ENCODE results near the gene SPRED2. TPM values are rescaled to one million over a fixed set of nuclear protein-coding genes. Genes with fewer than 3 reads are reported as not detected.

SPRED2 gene
- total RNA-seq, 1 experiment from 2014 or later: 33.3 TPM

GRCh38 chr2:65434592-65435241, 2.3 kb upstream of the SPRED2 start:
- Mint-ChIP-seq H3K4me3 (ENCODE audit: low read depth, unreplicated experiment) (peak overlapping the region; percentile 87), H3K9me3 (ENCODE audit: low read depth, unreplicated experiment) (no peaks in the 10 kb centered on the region), H3K27ac (ENCODE audit: unreplicated experiment) (no peak overlapping the region), H3K36me3 (ENCODE audit: insufficient read depth, unreplicated experiment) (peaks cover 58% of the 10 kb centered on the region), H3K4me1 (ENCODE audit: low read depth, unreplicated experiment) (peaks cover 14% of the 10 kb centered on the region), H3K27me3 (ENCODE audit: unreplicated experiment) (no peaks in the 10 kb centered on the region)
- no peak for TF ChIP-seq CTCF (IDR thresholded peaks at IDR 0.05; ENCODE audit: unreplicated experiment)
- intact Hi-C loops (cut with micrococcal nuclease; ENCODE audit: unreplicated experiment): loop anchor here (5.0 kb wide), 1 partner anchor 167 kb away; no protein-coding TSS in a partner anchor
- CTCF ChIA-PET: no interaction called here
- no TSS peak for BruUV-seq (replicated peaks)
- no peak for DNase-seq

- CTCF ChIA-PET: interaction anchor here (0.6 to 2.0 kb wide), 4 partner anchors 18 to 166 kb away, joined by 3 to 4 read pairs (median 3); no protein-coding TSS in a partner anchor
- TF ChIP-seq CTCF (IDR thresholded peaks at IDR 0.05; ENCODE audit: unreplicated experiment): no peak
- H3K27me3 Mint-ChIP-seq (ENCODE audit: unreplicated experiment): no peaks in the 10 kb centered on the region
- BruUV-seq (replicated peaks): TSS peak; percentile 5
- peak overlapping the region; percentile 94 for H3K4me3 Mint-ChIP-seq (ENCODE audit: low read depth, unreplicated experiment)
- H3K36me3 Mint-ChIP-seq (ENCODE audit: insufficient read depth, unreplicated experiment): peaks cover 55% of the 10 kb centered on the region
- intact Hi-C loops (cut with micrococcal nuclease; ENCODE audit: unreplicated experiment): loop anchor here (2.0 kb wide), 1 partner anchor 121 kb away; no protein-coding TSS in a partner anchor
- H3K4me1 Mint-ChIP-seq (ENCODE audit: low read depth, unreplicated experiment): peaks cover 2% of the 10 kb centered on the region
- DNase-seq: peak; percentile 33
- no peaks in the 10 kb centered on the region for H3K9me3 Mint-ChIP-seq (ENCODE audit: low read depth, unreplicated experiment)
- H3K27ac Mint-ChIP-seq (ENCODE audit: unreplicated experiment): peak overlapping the region; percentile 94
These were observed 775 bp downstream of the SPRED2 start for GRCh38 chr2:65431421-65432226.

- intact Hi-C loops (cut with micrococcal nuclease; ENCODE audit: unreplicated experiment): loop anchor here (1.0 to 2.0 kb wide), 2 partner anchors 49 to 122 kb away; no protein-coding TSS in a partner anchor
- no peaks in the 10 kb centered on the region for H3K4me1 Mint-ChIP-seq (ENCODE audit: low read depth, unreplicated experiment)
- H3K27me3 Mint-ChIP-seq (ENCODE audit: unreplicated experiment): no peaks in the 10 kb centered on the region
- peak overlapping the region; percentile 61 for H3K27ac Mint-ChIP-seq (ENCODE audit: unreplicated experiment)
- CTCF ChIA-PET: interaction anchor here (0.6 to 2.0 kb wide), 4 partner anchors 68 to 1631 kb away, joined by 3 to 6 read pairs (median 4); no protein-coding TSS in a partner anchor
- no peak for TF ChIP-seq CTCF (IDR thresholded peaks at IDR 0.05; ENCODE audit: unreplicated experiment)
- peaks cover 47% of the 10 kb centered on the region for H3K36me3 Mint-ChIP-seq (ENCODE audit: insufficient read depth, unreplicated experiment)
- no peaks in the 10 kb centered on the region for H3K9me3 Mint-ChIP-seq (ENCODE audit: low read depth, unreplicated experiment)
- H3K4me3 Mint-ChIP-seq (ENCODE audit: low read depth, unreplicated experiment): peak overlapping the region; percentile 94
- DNase-seq: peak; percentile 70
- no TSS peak for BruUV-seq (replicated peaks)
These were observed 1.6 kb downstream of the SPRED2 start for GRCh38 chr2:65430603-65431420.
